ENCODE measurements around the gene FLAD1. TPM values are rescaled to one million over a fixed set of nuclear protein-coding genes. Genes with fewer than 3 reads are reported as not detected.
A peak's percentile ranks its signal among the peaks of the same experiment; 100 is the strongest.
"Not testable (repeated sequence)": the region's sequence is repeated elsewhere in the genome, so short reads cannot be mapped to it uniquely, and the experiment has no call there.

The FLAD1 gene
- total and polyA plus RNA-seq, 11 donors = 19.4 to 50.7 (median 27.4) TPM

GRCh38 chr1:154978360-154978759 is 4.8 kb upstream of the FLAD1 start:
- no peak for ATAC-seq
- H3K27ac ChIP-seq = no peak overlapping the region
- 93 to 98% (median 98%) methylated on average over 3 of the region's 3 CpGs for WGBS, 4 donors
- H3K27me3 ChIP-seq = no peaks in the 10 kb centered on the region
- H3K36me3 ChIP-seq = peaks cover 0 to 14% (median 5%) of the 10 kb centered on the region in 9 donors
- H3K4me3 ChIP-seq = no peak overlapping the region
- H3K9me3 ChIP-seq = no peaks in the 10 kb centered on the region
- peaks cover 3 to 27% (median 15%) of the 10 kb centered on the region in 12 donors for H3K4me1 ChIP-seq
- TF ChIP-seq POLR2A (IDR thresholded peaks at IDR 0.05) (no peak), CTCF (IDR thresholded peaks at IDR 0.05) (no peak)
- no peak for DNase-seq
- intact Hi-C loops (cut with DNase I) = no loop called here

GRCh38 chr1:154982341-154982740 is 803 bp upstream of the FLAD1 start:
- DNase-seq (no peak), ATAC-seq (no peak)
- Histone ChIP-seq H3K27me3 (no peaks in the 10 kb centered on the region), H3K36me3 (peaks cover 0 to 21% (median 8%) of the 10 kb centered on the region in 9 donors), H3K9me3 (no peaks in the 10 kb centered on the region), H3K4me1 (peaks cover 3 to 27% (median 14%) of the 10 kb centered on the region in 12 donors), H3K4me3 (peak overlapping the region in 11 of 12 donors; percentile 10 to 87 (median 71)), H3K27ac (peak overlapping the region in 6 of 12 donors; percentile 29 to 79 (median 48))
- TF ChIP-seq CTCF (IDR thresholded peaks at IDR 0.05) (no peak), POLR2A (IDR thresholded peaks at IDR 0.05) (no peak)
- WGBS, 4 donors = 65 to 70% (median 67%) methylated on average over 6 of the region's 6 CpGs
- intact Hi-C loops (cut with DNase I) = loop anchor here in 1 of 10 donors (2.0 kb wide), 1 partner anchor 18 kb away; no protein-coding TSS in a partner anchor

- WGBS, 4 donors = 15 to 20% (median 17%) methylated on average over 12 to 17 of the region's 17 CpGs
- Histone ChIP-seq H3K4me1 (peaks cover 3 to 28% (median 14%) of the 10 kb centered on the region in 12 donors), H3K36me3 (peaks cover 0 to 32% (median 22%) of the 10 kb centered on the region in 9 donors), H3K27me3 (no peaks in the 10 kb centered on the region), H3K9me3 (no peaks in the 10 kb centered on the region), H3K4me3 (peak overlapping the region; percentile 43 to 87 (median 71)), H3K27ac (peak overlapping the region in 10 of 12 donors; percentile 48 to 82 (median 74))
- TF ChIP-seq CTCF (IDR thresholded peaks at IDR 0.05) (no peak), POLR2A (IDR thresholded peaks at IDR 0.05) (no peak)
- intact Hi-C loops (cut with DNase I) = loop anchor here in 3 of 10 donors (1.0 to 2.0 kb wide), 3 partner anchors 10 to 17 kb away; partner anchors contain the start of gene CKS1B (in 1 of the 3)
- no peak for DNase-seq
- ATAC-seq = no peak
These were observed 777 bp downstream of the FLAD1 start for GRCh38 chr1:154983776-154984466.

GRCh38 chr1:154986736-154987135 is 3.6 kb downstream of the FLAD1 start:
- Histone ChIP-seq H3K36me3 (peaks cover 0 to 52% (median 44%) of the 10 kb centered on the region in 9 donors), H3K4me1 (peaks cover 3 to 28% (median 14%) of the 10 kb centered on the region in 12 donors)
- ATAC-seq; H3K27me3 ChIP-seq; H3K27ac ChIP-seq; H3K9me3 ChIP-seq; DNase-seq; H3K4me3 ChIP-seq; intact Hi-C loops (cut with DNase I): not testable (repeated sequence)
- 85 to 93% (median 89%) methylated on average over 4 of the region's 4 CpGs for WGBS, 4 donors

All from heart left ventricle (tissue), 16 donors.